ENCODE data around the gene PKDREJ.

- no peak for TF ChIP-seq TAF1 (IDR thresholded peaks at IDR 0.05; ENCODE audit: borderline replicate concordance, insufficient read depth, low read length)
- TF ChIP-seq SIN3A (IDR thresholded peaks at IDR 0.05; ENCODE audit: borderline replicate concordance, insufficient read depth, low read length) = no peak
- no peak for TF ChIP-seq POLR2AphosphoS5 (IDR thresholded peaks at IDR 0.05; ENCODE audit: low read depth, low read length)
- no peak for TF ChIP-seq REST (IDR thresholded peaks at IDR 0.05; ENCODE audit: insufficient read depth in 1 of 2, low read depth in 2 of 2, low read length in 2 of 2)
- no peak for TF ChIP-seq FOXP2 (optimal IDR thresholded peaks at IDR 0.05; ENCODE audit: borderline replicate concordance, extremely low read depth, extremely low read length, insufficient read depth)
Observed at GRCh38 chr22:46288846-46289243, 25.7 kb upstream of the PKDREJ start.

Measured in PFSK-1 (cell line).